NCI-H2227 (cell line): ENCODE results near the gene SP4.

ENCODE experiments used
- DNase-seq: peaks from one replicate; lab custom pipeline; 2025; ENCODE audit not compliant: unreplicated experiment; lab: John Stamatoyannopoulos, UW

Gene SP4

DNA sequence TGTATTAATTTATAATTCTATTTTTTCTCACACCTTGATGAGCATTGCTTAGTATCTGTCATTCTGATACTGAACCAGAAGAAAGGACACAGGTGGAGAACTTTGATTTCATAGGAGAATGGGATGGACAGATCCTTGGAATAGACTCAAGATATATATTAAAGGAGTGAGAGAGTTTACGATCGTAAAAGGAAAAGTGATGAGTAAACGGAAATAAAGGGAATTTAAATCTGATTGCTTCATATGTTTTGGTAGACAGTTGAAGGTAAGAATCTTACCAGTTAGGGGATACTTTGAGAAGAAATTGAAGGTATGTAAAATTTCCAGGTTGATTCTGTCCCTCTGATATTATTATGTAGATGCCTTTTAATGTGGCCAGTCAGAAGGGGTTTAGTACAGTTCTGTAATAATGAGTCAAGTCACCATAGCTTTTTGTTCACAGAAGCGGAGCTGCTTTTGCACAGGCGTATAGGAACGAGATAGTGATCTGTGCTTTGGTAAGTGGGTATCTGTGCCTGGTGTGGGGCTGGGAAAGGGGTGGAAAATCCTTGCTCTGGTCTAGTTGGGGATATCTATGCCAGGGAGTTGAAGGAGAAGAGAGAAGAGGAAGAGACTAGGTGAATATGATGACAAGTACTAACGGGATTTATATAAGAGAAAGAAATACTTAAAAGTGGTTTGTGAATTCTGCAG lies 15.4 kb downstream of the SP4 start:
- no peak for DNase-seq

GRCh38 chr7:21448974-21449373 lies 21.1 kb downstream of the SP4 start:
- DNase-seq, result no peak

- no peak for DNase-seq
Measured at GRCh38 chr7:21450076-21450475, 22.2 kb downstream of the SP4 start.

- DNase-seq, result no peak
Measured at GRCh38 chr7:21450941-21451340, 23.1 kb downstream of the SP4 start.

- DNase-seq, result no peak
Measured at GRCh38 chr7:21454182-21454581, 26.3 kb downstream of the SP4 start.

- DNase-seq, result no peak
Measured at GRCh38 chr7:21454906-21455305, 27.0 kb downstream of the SP4 start.

- DNase-seq, result no peak
Measured at GRCh38 chr7:21461282-21461681, 33.4 kb downstream of the SP4 start.

DNA sequence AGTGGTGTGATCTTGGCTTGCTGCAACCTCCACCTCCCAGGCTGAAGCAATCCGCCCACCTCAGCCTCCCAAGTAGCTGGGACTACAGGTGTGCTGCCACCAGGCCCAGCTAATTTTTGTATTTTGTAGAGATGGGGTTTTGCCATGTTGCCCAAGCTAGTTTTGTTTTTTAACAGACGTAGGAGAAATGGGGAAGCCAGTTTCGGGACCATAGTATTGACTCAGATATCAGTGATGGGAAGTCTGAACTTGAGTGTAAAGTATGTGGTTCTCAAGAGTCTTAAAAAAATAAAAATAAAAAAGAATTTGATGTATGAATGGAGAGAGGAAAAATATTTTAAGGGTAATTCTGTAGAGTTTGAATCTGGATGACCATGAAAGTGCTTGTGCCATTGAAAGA lies 34.2 kb downstream of the SP4 start:
- no peak for DNase-seq

- no peak for DNase-seq
Measured at GRCh38 chr7:21463524-21463923, 35.6 kb downstream of the SP4 start.

- DNase-seq, result no peak
Measured at GRCh38 chr7:21468969-21469368, 41.1 kb downstream of the SP4 start.

DNA sequence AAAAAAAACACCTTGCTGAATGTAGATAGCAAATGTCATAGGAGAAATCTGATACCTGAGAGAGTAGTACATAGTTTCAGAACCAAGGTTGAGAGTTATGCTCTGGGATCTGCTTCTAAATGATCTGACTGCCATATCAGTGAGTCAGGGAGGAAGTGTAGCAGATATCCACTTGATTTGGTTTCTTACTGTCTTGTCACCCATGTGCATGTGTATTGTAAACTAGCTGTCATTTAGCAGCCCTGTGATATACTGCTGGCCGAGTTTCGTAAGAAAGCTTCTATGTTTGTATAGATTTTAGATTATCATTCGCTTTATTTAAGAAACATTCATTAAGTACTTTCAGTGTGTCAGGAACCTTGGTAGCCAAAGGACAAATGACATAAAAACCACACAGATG lies 42.0 kb downstream of the SP4 start:
- DNase-seq, result no peak

GRCh38 chr7:21472029-21472428 lies 44.1 kb downstream of the SP4 start:
- DNase-seq, result no peak

DNA sequence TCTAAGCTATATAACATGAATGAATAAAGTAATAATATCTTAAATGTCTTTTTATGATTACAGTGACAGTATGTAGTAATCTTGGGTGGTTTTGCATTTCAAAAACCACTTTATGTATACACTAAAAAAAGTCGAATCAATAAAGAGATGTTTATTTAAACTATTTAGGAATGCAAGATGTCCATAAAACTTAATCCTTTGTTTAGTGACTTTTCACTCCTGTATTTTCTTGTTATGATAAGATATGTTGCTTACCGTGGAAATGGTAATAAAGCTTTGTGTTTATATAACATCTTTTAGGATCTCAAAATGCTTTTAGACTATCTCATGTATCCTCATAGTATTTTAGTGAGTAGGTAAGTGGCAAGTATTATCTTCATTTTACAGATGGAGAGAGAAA lies 48.5 kb downstream of the SP4 start:
- DNase-seq, result no peak

- no peak for DNase-seq
Measured at GRCh38 chr7:21480693-21481403, 53.0 kb downstream of the SP4 start.

- no peak for DNase-seq
Measured at GRCh38 chr7:21486511-21486910, 58.6 kb downstream of the SP4 start.

DNA sequence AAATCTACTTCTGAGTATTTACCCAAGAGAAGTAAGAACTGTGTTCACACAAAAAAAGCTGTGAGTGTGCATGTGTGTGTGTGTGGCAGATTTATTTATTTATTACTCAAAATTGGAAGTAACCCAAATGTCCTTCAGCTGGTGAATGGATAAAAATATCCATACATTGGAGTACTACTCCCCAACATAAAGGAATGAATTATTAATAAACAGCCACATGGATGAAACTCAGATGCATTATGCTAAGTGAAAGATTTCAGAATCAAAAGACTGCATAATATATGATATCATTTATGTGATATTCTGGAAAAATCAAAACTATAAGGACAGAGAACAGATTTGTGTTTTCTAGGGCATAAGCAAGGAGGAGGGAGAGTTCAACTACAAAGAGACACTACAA lies 67.8 kb downstream of the SP4 start:
- no peak for DNase-seq

GRCh38 chr7:21497072-21497471 lies 69.2 kb downstream of the SP4 start:
- no peak for DNase-seq

- no peak for DNase-seq
Measured at GRCh38 chr7:21500117-21500832, 72.4 kb downstream of the SP4 start.

DNA sequence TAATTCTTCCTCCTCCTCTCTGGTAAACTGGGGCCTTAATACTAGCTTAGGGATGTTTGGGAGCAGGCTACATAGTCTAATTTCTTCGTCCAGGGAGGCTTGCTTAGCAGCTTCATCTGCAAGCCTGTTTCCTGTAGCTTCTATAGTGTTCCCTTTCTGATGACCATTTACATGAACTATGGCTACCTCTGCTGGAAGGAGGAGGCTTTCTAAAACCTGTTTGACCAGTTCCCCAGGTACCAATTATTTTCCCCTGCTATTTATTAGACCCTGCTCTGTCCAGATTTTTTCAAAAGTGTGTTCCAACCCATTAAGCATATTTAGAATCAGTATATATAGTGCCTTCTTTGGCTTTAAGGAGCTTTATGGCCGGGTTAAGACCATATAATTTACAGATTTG lies 76.1 kb downstream of the SP4 start:
- DNase-seq, result no peak

DNA sequence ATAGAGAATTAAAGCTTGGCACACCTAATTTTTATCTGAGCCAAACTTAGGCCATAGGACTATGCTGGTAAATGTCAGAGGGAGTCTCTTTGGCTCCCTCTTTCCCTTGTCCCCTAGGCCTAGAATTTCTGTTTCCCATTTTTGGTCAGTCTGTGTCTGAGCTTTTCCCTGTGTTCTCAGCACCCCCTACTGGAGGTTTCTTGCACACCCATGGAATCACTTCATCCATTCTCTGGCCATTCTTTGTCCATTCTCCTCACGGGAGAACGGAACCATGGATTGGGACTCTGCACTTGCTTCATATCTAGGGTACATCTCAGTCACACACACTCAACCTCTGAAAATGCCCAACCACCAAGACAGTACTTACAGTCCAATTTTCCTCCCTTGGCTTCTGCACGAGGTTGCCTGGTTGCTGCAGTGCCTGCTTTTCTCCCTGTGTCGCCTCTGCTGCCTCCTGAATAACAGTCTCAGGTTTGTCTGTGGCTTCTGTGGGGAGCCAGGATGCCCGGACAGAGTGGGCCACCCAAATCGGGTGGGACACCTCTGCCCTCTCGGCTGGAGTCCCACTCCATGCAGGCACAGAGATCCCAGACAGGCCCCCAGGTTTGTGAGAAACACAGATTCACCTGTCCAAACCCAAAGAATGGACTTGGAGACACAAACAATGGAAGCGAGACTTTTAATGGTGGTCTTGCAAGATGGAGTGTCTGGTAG lies 79.9 kb downstream of the SP4 start:
- DNase-seq, result no peak

DNA sequence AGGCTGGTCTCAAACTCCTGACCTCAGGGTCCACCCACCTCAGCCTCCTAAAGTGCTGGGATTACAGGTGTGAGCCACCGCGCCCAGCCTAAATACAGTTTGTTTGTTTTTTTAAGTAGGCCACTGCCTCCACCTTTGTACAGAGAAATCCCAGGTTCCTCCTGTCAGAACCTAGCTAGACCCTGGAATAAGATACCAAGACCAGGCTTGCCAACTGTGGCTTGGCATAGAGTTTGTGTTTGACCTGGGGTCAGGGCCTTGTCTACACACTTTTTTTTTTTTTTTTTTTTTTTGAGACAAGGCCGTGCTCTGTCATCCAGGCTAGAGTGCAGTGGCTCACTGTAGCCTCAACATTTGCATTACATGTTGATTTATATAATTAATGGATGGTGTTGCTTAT lies 80.7 kb downstream of the SP4 start:
- DNase-seq, result no peak

DNA sequence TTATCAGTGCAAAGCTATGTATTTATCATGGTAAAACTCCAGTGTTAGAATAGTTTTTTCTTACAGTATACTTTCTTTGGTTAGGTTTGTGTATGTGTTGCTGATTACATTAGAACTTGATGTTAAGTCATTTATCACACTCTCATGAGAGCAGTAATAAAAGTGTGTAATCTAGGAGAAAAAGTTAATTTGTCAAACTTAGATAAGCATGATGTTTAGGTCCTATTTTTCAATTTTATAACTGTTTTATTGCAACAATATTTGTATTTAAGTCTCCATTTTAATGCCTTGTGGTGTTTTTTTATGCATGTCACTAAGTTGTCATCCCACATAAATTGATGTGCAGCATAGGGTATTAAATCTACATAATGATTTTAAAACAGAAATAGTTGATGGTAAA lies 86.2 kb downstream of the SP4 start:
- DNase-seq, result no peak
